ENCODE results near the gene NME9. TPM values are rescaled to one million over a fixed set of nuclear protein-coding genes. Genes with fewer than 3 reads are reported as not detected.

NME9 gene
- total RNA-seq, 1 donor from 2014 or later: not detected

GRCh38 chr3:138367326-138367850 is 37.7 kb upstream of the NME9 start:
- TF ChIP-seq CTCF (IDR thresholded peaks at IDR 0.05; ENCODE audit: unreplicated experiment): no peak
- no peak overlapping the region for H3K4me3 Mint-ChIP-seq (ENCODE audit: unreplicated experiment)
- DNase-seq (ENCODE audit: low spot score): no peak
- H3K9me3 Mint-ChIP-seq (ENCODE audit: unreplicated experiment): no peaks in the 10 kb centered on the region
- H3K27ac Mint-ChIP-seq (ENCODE audit: unreplicated experiment): no peak overlapping the region
- H3K27me3 Mint-ChIP-seq (ENCODE audit: unreplicated experiment): no peaks in the 10 kb centered on the region
- peaks cover 3% of the 10 kb centered on the region for H3K4me1 Mint-ChIP-seq (ENCODE audit: unreplicated experiment)
- no peaks in the 10 kb centered on the region for H3K36me3 Mint-ChIP-seq (ENCODE audit: low read depth, unreplicated experiment)

- Mint-ChIP-seq H3K4me3 (ENCODE audit: unreplicated experiment) (no peak overlapping the region), H3K9me3 (ENCODE audit: unreplicated experiment) (no peaks in the 10 kb centered on the region), H3K4me1 (ENCODE audit: unreplicated experiment) (peaks cover 3% of the 10 kb centered on the region), H3K27me3 (ENCODE audit: unreplicated experiment) (no peaks in the 10 kb centered on the region), H3K27ac (ENCODE audit: unreplicated experiment) (no peak overlapping the region), H3K36me3 (ENCODE audit: low read depth, unreplicated experiment) (no peaks in the 10 kb centered on the region)
- no peak for TF ChIP-seq CTCF (IDR thresholded peaks at IDR 0.05; ENCODE audit: unreplicated experiment)
- no peak for DNase-seq (ENCODE audit: low spot score)
Observed at GRCh38 chr3:138366006-138366759, 36.5 kb upstream of the NME9 start.

GRCh38 chr3:138365253-138365555 is 35.6 kb upstream of the NME9 start:
- no peak for DNase-seq (ENCODE audit: low spot score)
- H3K27me3 Mint-ChIP-seq (ENCODE audit: unreplicated experiment): peaks cover 2% of the 10 kb centered on the region
- H3K27ac Mint-ChIP-seq (ENCODE audit: unreplicated experiment): no peak overlapping the region

GRCh38 chr3:138364356-138365252 is 35.0 kb upstream of the NME9 start:
- Mint-ChIP-seq H3K4me1 (ENCODE audit: unreplicated experiment) (peaks cover 3% of the 10 kb centered on the region), H3K36me3 (ENCODE audit: low read depth, unreplicated experiment) (no peaks in the 10 kb centered on the region), H3K27ac (ENCODE audit: unreplicated experiment) (no peak overlapping the region), H3K27me3 (ENCODE audit: unreplicated experiment) (peaks cover 2% of the 10 kb centered on the region), H3K9me3 (ENCODE audit: unreplicated experiment) (no peaks in the 10 kb centered on the region), H3K4me3 (ENCODE audit: unreplicated experiment) (no peak overlapping the region)
- TF ChIP-seq CTCF (IDR thresholded peaks at IDR 0.05; ENCODE audit: unreplicated experiment): no peak
- no peak for DNase-seq (ENCODE audit: low spot score)

More at GRCh38 chr3:138365253-138365555, 35.6 kb upstream of the NME9 start:
- H3K36me3 Mint-ChIP-seq (ENCODE audit: low read depth, unreplicated experiment): no peaks in the 10 kb centered on the region
- H3K4me3 Mint-ChIP-seq (ENCODE audit: unreplicated experiment): no peak overlapping the region
- H3K9me3 Mint-ChIP-seq (ENCODE audit: unreplicated experiment): no peaks in the 10 kb centered on the region
- no peak for TF ChIP-seq CTCF (IDR thresholded peaks at IDR 0.05; ENCODE audit: unreplicated experiment)
- H3K4me1 Mint-ChIP-seq (ENCODE audit: unreplicated experiment): peaks cover 3% of the 10 kb centered on the region
